ENCODE results near the gene RFLNA.

- TF ChIP-seq POLR2AphosphoS5 (IDR thresholded peaks at IDR 0.05) (no peak), CTCF (IDR thresholded peaks at IDR 0.05) (no peak)
Observed at GRCh38 chr12:124363353-124363965, 68.6 kb downstream of the RFLNA start.
